GM21515 (cell line): ENCODE results near the gene SMIM10L2A.
"Not testable (repeated sequence)": the region's sequence is repeated elsewhere in the genome, so short reads cannot be mapped to it uniquely, and the experiment has no call there.

Experiments used
- ATAC-seq: cut with Tn5 transposase; IDR thresholded peaks from one replicate; pipeline ENCODE4 v1.9.1; 2021; ENCODE audit not compliant: unreplicated experiment

The SMIM10L2A gene

DNA sequence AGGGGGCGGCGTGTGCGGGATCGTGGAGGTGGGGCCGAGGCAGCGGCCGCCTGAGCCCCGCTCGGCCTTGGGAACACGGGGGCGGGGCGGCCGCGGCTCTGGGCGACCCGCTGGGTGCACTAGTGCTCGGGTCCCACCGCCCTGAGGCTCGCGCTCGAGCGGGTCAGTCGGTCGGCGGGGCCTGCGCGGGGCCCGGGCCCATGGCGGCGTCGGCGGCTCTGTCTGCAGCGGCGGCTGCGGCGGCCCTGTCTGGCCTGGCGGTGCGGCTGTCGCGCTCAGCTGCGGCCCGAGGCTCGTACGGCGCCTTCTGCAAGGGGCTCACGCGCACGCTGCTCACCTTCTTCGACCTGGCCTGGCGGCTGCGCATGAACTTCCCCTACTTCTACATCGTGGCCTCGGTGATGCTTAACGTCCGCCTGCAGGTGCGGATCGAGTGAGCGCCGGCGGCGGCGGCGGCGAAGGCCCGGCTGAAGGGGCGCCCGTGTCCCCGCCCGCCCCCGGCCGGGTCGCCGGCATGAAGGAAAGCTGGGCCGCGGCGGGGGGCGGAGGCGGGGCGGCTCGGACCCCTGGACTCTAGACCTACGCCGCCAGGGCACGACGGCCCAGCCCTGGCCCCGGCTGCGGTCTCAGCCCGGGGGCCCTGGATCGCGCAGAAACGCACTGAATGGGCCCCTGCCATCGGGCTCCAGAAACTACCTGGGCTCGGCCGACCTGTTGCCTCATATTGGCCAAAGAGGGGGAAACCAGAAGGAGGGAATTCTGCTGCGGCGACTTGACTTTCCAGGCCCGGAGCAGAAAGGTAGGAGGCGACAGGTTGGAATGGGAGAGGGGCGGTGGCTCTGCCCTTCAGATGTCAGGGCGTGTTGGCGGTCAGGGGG, at the start of gene SMIM10L2A:
SMIM10L2A (plus strand) TSS at position 13 of the 878 bp plus-strand sequence; CDS start at position 201, 188 bp downstream.
- peak; percentile 48 for ATAC-seq

- no peak for ATAC-seq
Observed at GRCh38 chrX:135373357-135373756, 48.4 kb upstream of the SMIM10L2A start.

- no peak for ATAC-seq
Observed at GRCh38 chrX:135382260-135382659, 39.5 kb upstream of the SMIM10L2A start.

DNA sequence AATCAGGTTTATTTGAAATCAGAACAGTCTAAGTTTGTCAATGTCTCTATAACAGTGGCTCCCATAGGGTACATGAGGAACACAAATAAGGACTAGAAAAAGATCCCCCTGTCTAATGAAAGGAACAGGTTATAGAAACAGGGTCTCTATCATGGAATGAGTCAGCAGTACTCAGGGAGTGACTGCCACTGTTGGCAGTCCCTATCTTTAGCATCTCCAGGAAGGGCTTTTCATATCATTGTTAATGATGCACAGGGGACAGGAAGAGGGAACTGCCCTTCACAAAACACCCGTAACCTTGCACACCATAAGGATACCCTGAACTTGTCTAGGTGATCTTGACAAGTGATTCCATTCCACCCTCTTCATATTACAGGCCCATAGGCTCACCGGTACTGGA, 38.5 kb upstream of the SMIM10L2A start:
- no peak for ATAC-seq

GRCh38 chrX:135384161-135384836, 37.4 kb upstream of the SMIM10L2A start:
- no peak for ATAC-seq

GRCh38 chrX:135388841-135389240, 32.9 kb upstream of the SMIM10L2A start:
- ATAC-seq: no peak

DNA sequence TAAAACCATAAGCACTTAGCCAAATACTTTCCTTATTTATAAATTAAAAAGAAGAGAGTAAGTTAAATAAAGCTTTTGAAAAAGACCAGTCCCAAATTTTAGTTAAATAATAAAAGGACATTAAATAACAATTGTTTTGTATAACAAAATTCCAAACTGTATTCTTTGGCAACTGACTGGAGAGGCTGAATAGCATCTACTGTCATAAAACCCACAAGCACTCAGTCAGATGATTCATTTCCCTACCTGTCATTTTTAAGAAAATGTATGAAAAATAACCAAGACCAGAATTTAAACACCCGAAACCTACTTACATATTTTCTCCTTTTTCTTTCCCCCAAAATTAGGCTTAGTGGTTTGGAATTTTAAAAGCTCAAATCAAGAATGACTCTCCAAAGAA, 32.5 kb upstream of the SMIM10L2A start:
- no peak for ATAC-seq

- ATAC-seq: no peak
Observed at GRCh38 chrX:135389717-135390116, 32.0 kb upstream of the SMIM10L2A start.

DNA sequence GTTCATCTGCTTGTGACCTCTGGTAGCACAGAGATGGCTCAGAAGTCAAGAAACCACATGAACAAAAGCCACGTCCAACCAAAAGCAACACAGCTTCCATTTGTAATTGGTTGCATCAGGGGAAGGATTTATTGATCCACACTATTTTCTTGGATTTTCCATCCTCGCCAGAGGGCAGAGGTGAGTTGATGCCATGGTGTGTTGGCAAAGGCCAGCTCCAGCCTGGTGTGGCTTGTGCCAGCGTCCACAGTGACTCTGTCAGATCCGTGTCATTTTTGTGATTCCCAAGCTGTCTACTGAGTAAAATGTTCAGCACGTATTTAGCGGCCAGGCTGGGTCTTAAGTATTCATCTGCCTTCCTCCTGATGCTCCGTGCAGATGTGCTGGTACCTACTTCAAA, 30.0 kb upstream of the SMIM10L2A start:
- no peak for ATAC-seq

GRCh38 chrX:135393051-135393450, 28.7 kb upstream of the SMIM10L2A start:
- no peak for ATAC-seq

DNA sequence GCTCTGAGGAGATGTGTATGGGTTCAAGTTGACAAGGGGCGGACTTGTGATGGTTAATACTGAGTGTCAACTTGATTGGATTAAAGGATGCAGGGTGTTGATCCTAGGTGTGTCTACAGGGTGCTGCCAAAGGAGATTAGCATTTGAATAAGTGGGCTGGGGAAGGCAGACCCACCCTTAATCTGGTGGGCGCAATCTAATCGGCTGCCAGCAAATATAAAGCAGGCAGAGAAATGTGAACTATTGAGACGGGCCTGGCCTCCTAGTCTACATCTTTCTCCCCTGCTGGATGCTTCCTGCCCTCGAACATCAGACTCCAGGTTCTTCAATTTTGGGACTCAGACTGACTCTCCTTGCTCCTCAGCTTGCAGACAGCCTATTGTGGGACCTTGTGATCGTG, 26.7 kb upstream of the SMIM10L2A start:
- no peak for ATAC-seq

- ATAC-seq: no peak
Observed at GRCh38 chrX:135396109-135396508, 25.6 kb upstream of the SMIM10L2A start.

DNA sequence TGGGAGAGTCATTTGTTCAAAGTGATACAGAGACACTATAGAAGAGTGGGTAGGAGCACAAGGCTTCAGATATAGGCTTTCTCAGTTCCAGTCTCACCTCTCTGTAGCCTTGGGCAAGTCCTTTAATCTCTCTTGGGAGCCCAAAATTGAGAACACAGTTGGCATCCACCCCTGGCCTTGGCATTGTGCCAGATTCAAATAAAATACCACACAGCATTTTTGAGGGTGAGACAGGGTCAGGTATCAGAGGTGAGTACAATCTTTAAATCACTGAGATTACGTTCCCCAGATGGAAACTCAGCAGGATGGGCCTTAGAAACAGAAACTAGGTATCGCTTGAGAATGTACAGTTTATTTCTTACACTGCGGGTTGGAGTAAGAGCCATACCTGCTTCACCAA, 25.2 kb upstream of the SMIM10L2A start:
- no peak for ATAC-seq

GRCh38 chrX:135397652-135398051, 24.1 kb upstream of the SMIM10L2A start:
- no peak for ATAC-seq

- ATAC-seq: no peak
Observed at GRCh38 chrX:135403374-135403773, 18.4 kb upstream of the SMIM10L2A start.

GRCh38 chrX:135406428-135406827, 15.3 kb upstream of the SMIM10L2A start:
- ATAC-seq: not testable (repeated sequence)

- no peak for ATAC-seq
Observed at GRCh38 chrX:135408794-135409193, 12.9 kb upstream of the SMIM10L2A start.

GRCh38 chrX:135410861-135411627, 10.7 kb upstream of the SMIM10L2A start:
- no peak for ATAC-seq

GRCh38 chrX:135411893-135412292, 9.9 kb upstream of the SMIM10L2A start:
- no peak for ATAC-seq

DNA sequence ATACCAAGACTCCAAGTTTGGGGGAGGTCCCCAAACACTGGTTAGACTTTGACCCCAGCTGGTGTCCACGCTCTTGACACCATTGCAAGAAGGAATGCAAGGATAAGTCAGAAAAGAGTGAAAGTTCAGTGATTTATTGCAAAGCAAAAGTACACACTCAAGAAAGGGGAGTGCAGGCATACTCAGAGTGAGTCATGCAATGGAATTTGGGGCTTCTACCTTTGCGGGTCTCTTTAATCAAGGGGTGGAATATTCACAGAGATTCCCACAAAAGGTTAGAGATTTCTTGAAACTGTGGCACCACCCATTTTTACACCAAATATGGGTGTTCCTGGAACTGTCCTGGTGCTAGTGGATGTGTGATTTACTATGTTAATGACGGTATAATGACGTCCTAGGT, 5.2 kb upstream of the SMIM10L2A start:
- no peak for ATAC-seq

DNA sequence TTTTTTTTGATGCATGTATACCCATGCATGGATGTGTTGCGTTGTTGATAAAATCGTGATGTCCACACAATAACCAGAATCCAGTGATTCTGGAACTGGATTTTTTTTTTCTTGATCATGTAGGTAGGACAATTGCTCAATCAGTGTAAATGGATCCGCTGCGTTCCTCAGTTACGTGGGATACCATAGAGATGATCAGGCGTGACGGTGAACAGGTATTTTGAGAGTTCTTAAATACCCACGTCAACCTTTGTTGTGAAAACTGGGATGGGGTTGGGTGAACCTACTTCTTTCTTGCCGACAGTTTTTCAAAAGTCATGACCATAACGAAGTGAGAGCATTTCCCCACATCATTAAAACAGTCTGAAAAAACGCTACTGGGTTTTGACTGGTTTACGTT, 913 bp upstream of the SMIM10L2A start:
- no peak for ATAC-seq

DNA sequence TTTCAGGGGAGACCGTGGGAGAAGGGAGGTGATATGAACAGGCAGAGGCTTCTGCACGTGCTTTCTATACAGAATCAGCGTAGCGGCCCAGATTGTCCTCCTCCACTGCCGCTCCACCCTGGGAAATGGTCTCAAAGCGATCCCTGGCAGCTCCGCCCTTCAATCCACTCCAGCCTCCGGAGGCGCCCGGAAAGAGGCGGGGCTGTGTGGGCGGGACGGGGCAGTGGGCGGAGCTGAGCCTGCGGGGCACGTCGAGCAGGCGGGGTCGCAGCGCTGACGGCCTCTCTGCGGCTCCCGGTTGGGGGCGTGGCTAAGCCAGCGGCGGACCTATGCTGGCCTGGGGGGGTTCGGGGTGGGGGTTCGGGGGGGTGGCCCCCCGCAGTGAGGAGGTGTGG, 210 bp upstream of the SMIM10L2A start:
- peak; percentile 94 for ATAC-seq
